OCI-LY1 (cell line): ENCODE results near the gene DYDC2.

Source experiments
- H2AFZ ChIP-seq: fragments of 200-600 bp; sonication (generic), shearing (Covaris generic); 2 replicates; pipeline ENCODE4 v1.6.0; 2014; ENCODE audit warnings: antibody characterized with exemption, mild to moderate bottlenecking, low read length
- H3F3A ChIP-seq: fragments of 200-600 bp; sonication (generic), shearing (Covaris generic); 2 replicates; pipeline ENCODE4 v1.6.0; 2014; ENCODE audit warnings: mild to moderate bottlenecking, antibody characterized with exemption, low read length, moderate library complexity; ENCODE audit not compliant: insufficient read depth
- H3K27ac ChIP-seq: fragments of 200-600 bp; sonication (generic); 2 replicates; pipeline ENCODE4 v1.5.1; 2014; ENCODE audit warnings: low read length, mixed run types, mild to moderate bottlenecking, low read depth; ENCODE audit not compliant: poor library complexity, severe bottlenecking
- H3K27me3 ChIP-seq: fragments of 200-600 bp; sonication (generic); 2 replicates; pipeline ENCODE4 v1.6.0; 2014; ENCODE audit warnings: antibody characterized with exemption, mild to moderate bottlenecking, low read length, moderate library complexity; ENCODE audit not compliant: insufficient read depth
- H3K36me3 ChIP-seq: fragments of 200-600 bp; sonication (generic); 2 replicates; pipeline ENCODE4 v1.6.1; 2014; ENCODE audit warnings: mild to moderate bottlenecking, antibody characterized with exemption, low read length, moderate library complexity, mixed read lengths; ENCODE audit not compliant: insufficient read depth
- H3K4me1 ChIP-seq: fragments of 200-600 bp; sonication (generic); 2 replicates; pipeline ENCODE4 v1.5.1; 2014; ENCODE audit warnings: mild to moderate bottlenecking, low read length, moderate library complexity; ENCODE audit not compliant: insufficient read depth, severe bottlenecking
- H3K4me2 ChIP-seq: fragments of 200-600 bp; sonication (generic), shearing (Covaris generic); 2 replicates; pipeline ENCODE4 v1.6.1; 2014; ENCODE audit warnings: low read length
- H3K4me3 ChIP-seq: fragments of 200-600 bp; sonication (generic); 2 replicates; pipeline ENCODE4 v1.5.1; 2014; ENCODE audit warnings: low read length, low read depth, mild to moderate bottlenecking, mixed read lengths; ENCODE audit not compliant: poor library complexity, severe bottlenecking
- H3K79me2 ChIP-seq: fragments of 200-600 bp; shearing (Covaris generic); 2 replicates; pipeline ENCODE4 v1.6.1; 2016; ENCODE audit warnings: mixed run types, low read length, mixed read lengths; ENCODE audit not compliant: insufficient read depth
- H3K9ac ChIP-seq: fragments of 200-600 bp; sonication (generic), shearing (Covaris generic); 2 replicates; pipeline ENCODE4 v1.6.1; 2014; ENCODE audit warnings: mild to moderate bottlenecking, low read length, mixed read lengths
- H3K9me2 ChIP-seq: fragments of 200-600 bp; sonication (generic), shearing (Covaris generic); 2 replicates; pipeline ENCODE4 v1.6.1; 2014; ENCODE audit warnings: low read depth, mild to moderate bottlenecking, low read length, mixed read lengths
- H3K9me3 ChIP-seq: fragments of 200-600 bp; shearing (Covaris generic); 2 replicates; pipeline ENCODE4 v1.6.1; 2014; ENCODE audit warnings: low read length, mixed read lengths
- H4K20me1 ChIP-seq: fragments of 200-600 bp; sonication (generic), shearing (Covaris generic); 2 replicates; pipeline ENCODE4 v1.6.0; 2016; ENCODE audit warnings: mild to moderate bottlenecking, low read length; ENCODE audit not compliant: insufficient read depth
- EZH2 ChIP-seq: fragments of 200-600 bp; sonication (generic), shearing (Covaris generic); IDR thresholded peaks from 2 replicates; pipeline ENCODE4 v1.8.0; 2017; ENCODE audit warnings: borderline replicate concordance, mixed run types, mild to moderate bottlenecking, antibody characterized with exemption, low read length, moderate library complexity, mixed read lengths
- TF ChIP-seq, protein P1 (sequence below): fragments of 200-600 bp; sonication (generic), shearing (Covaris generic); IDR thresholded peaks from 2 replicates; pipeline ENCODE4 v1.5.1; 2017; ENCODE audit warnings: mild to moderate bottlenecking, antibody characterized with exemption, low read length, moderate library complexity, mixed read lengths

DYDC2 gene

DNA sequence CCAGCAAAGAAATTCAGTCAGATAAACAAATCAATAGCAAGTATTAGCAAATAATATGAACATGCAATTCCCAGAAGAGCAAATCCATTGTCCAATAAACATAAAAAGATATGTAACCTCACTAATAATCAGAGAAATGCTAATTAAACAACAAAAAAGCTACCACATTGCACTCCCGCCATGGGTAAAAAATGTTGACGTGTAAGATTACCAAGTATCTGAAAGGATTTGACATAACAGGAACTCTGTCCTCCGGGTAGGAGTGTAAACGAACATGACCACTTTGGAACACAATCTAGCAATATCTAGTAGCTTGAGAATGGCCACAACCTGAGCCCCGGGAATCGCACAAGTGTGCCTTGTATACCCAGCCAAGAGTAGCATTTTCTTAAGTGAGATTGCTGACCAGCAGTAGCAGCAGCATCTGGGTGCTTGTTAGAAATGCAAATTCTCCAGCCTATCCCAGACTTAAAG lies 31.7 kb upstream of the DYDC2 start:
- Histone ChIP-seq H3K4me1 (no peaks in the 10 kb centered on the region), H3K36me3 (no peaks in the 10 kb centered on the region), H3K9me2 (no peaks in the 10 kb centered on the region), H3K9me3 (no peaks in the 10 kb centered on the region), H2AFZ (no peak overlapping the region), H3K9ac (no peak overlapping the region), H3K4me2 (no peak overlapping the region), H3F3A (no peaks in the 10 kb centered on the region), H3K4me3 (no peak overlapping the region), H3K27me3 (no peaks in the 10 kb centered on the region; the same call in 1 of the 2 replicates), H4K20me1 (no peaks in the 10 kb centered on the region), H3K79me2 (no peaks in the 10 kb centered on the region), H3K27ac (no peak overlapping the region)
- TF ChIP-seq EZH2, result no peak
- TF ChIP-seq, protein P1, sequence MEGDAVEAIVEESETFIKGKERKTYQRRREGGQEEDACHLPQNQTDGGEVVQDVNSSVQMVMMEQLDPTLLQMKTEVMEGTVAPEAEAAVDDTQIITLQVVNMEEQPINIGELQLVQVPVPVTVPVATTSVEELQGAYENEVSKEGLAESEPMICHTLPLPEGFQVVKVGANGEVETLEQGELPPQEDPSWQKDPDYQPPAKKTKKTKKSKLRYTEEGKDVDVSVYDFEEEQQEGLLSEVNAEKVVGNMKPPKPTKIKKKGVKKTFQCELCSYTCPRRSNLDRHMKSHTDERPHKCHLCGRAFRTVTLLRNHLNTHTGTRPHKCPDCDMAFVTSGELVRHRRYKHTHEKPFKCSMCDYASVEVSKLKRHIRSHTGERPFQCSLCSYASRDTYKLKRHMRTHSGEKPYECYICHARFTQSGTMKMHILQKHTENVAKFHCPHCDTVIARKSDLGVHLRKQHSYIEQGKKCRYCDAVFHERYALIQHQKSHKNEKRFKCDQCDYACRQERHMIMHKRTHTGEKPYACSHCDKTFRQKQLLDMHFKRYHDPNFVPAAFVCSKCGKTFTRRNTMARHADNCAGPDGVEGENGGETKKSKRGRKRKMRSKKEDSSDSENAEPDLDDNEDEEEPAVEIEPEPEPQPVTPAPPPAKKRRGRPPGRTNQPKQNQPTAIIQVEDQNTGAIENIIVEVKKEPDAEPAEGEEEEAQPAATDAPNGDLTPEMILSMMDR, result no peak

DNA sequence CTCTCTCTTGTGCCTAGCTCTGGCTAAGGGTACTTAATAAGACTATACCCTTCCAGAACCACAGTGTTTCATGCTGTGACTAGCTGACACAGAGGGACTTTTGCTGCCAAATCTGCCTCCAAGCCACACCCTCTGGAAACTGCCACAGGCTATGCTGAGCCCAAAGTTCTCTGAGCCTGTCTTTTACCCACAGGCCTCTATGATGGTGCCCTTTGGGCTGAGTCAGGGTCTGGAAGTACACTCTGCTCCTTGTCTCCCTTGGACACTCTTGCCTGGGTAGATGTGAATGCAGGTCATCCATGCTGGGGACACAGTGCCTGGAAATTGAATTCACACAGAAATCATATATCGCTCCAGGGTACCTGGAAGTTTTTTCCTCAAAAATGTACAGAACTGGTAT lies 22.6 kb upstream of the DYDC2 start:
- no peaks in the 10 kb centered on the region for H3K9me2 ChIP-seq
- no peaks in the 10 kb centered on the region for H3K4me1 ChIP-seq
- no peak overlapping the region for H3K4me3 ChIP-seq
- no peaks in the 10 kb centered on the region for H3K36me3 ChIP-seq
- no peak overlapping the region for H3K4me2 ChIP-seq
- H2AFZ ChIP-seq, result no peak overlapping the region
- no peak overlapping the region for H3K27ac ChIP-seq
- no peaks in the 10 kb centered on the region for H3K27me3 ChIP-seq
- no peaks in the 10 kb centered on the region for H3F3A ChIP-seq
- H3K79me2 ChIP-seq, result no peaks in the 10 kb centered on the region
- H3K9me3 ChIP-seq, result no peaks in the 10 kb centered on the region
- no peaks in the 10 kb centered on the region for H4K20me1 ChIP-seq
- no peak overlapping the region for H3K9ac ChIP-seq
- TF ChIP-seq EZH2, result no peak
- TF ChIP-seq, protein P1, result no peak

DNA sequence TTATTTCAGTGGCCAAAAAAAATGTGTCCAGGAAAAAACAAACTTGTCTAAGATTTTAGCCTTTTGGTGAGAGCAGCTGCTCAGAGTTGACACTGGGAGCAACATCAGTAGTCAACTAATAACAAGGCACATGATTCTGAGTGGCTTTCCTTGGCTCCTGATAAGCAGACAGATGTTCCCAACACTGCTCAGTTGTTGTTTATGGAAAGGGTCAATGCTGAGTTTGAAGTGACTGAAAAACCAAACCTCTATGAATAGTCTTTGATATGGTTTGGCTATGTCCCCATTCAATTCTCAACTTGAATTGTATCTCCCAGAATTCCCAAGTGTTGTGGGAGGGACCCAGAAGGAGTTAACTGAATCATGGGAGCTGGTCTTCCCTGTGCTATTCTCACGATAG lies 12.3 kb upstream of the DYDC2 start:
- TF ChIP-seq, protein P1, result no peak
- TF ChIP-seq EZH2, result no peak
- Histone ChIP-seq H3K79me2 (no peaks in the 10 kb centered on the region), H2AFZ (no peak overlapping the region), H3K9me3 (no peaks in the 10 kb centered on the region), H3K4me2 (no peak overlapping the region), H3F3A (no peaks in the 10 kb centered on the region), H3K27ac (no peak overlapping the region), H3K27me3 (no peaks in the 10 kb centered on the region), H3K4me3 (no peak overlapping the region), H3K4me1 (no peaks in the 10 kb centered on the region), H3K9ac (no peak overlapping the region), H3K36me3 (no peaks in the 10 kb centered on the region), H4K20me1 (no peaks in the 10 kb centered on the region), H3K9me2 (no peaks in the 10 kb centered on the region)
